Duodenal mucosa (tissue), 2 donors: ENCODE data around the gene NUP153.

ENCODE experiments used
- H3K27ac ChIP-seq: one replicate; pipeline ENCODE4 v1.7.0; 2013; ENCODE audit warnings: low read depth, low read length
- H3K27me3 ChIP-seq, 2 donors: one replicate each; pipeline ENCODE4 v1.7.0; 2013; ENCODE audit warnings: low read length in 2 of 2, control low read depth in 1 of 2; ENCODE audit not compliant: insufficient read depth in 2 of 2, control insufficient read depth in 1 of 2
- H3K36me3 ChIP-seq, 2 donors: one replicate each; pipeline ENCODE4 v1.7.0; 2013; ENCODE audit warnings: low read length in 2 of 2, control low read depth in 1 of 2; ENCODE audit not compliant: insufficient read depth in 2 of 2, control insufficient read depth in 1 of 2
- H3K4me1 ChIP-seq, 2 donors: one replicate each; pipeline ENCODE4 v1.7.0; 2013; ENCODE audit warnings: low read length in 2 of 2, control low read depth in 1 of 2; ENCODE audit not compliant: insufficient read depth in 2 of 2, control insufficient read depth in 1 of 2
- H3K4me3 ChIP-seq, 2 donors: one replicate each; pipeline ENCODE4 v1.7.0; 2013; ENCODE audit warnings: low read length in 2 of 2, low read depth in 1 of 2
- H3K9ac ChIP-seq, 2 donors: one replicate each; pipeline ENCODE4 v1.7.0; 2013; ENCODE audit warnings: low read length in 2 of 2, low read depth in 1 of 2
- H3K9me3 ChIP-seq, 2 donors: one replicate each; pipeline ENCODE4 v1.7.0; 2013; ENCODE audit warnings: low read length in 2 of 2, control low read depth in 1 of 2; ENCODE audit not compliant: control insufficient read depth in 1 of 2

The NUP153 gene

GRCh38 chr6:17574866-17575560 is 131.7 kb downstream of the NUP153 start:
- H3K4me3 ChIP-seq: no peak overlapping the region
- no peak overlapping the region for H3K27ac ChIP-seq
- no peaks in the 10 kb centered on the region for H3K27me3 ChIP-seq
- H3K4me1 ChIP-seq: no peaks in the 10 kb centered on the region
- H3K9me3 ChIP-seq: peaks cover 7% of the 10 kb centered on the region in 2 donors
- H3K9ac ChIP-seq: no peak overlapping the region
- H3K36me3 ChIP-seq: no peaks in the 10 kb centered on the region

GRCh38 chr6:17565399-17565798 is 141.3 kb downstream of the NUP153 start:
- H3K9me3 ChIP-seq: peaks cover 3% of the 10 kb centered on the region in 2 donors
- H3K27me3 ChIP-seq: no peaks in the 10 kb centered on the region
- H3K4me3 ChIP-seq: no peak overlapping the region
- no peak overlapping the region for H3K9ac ChIP-seq
- H3K27ac ChIP-seq: no peak overlapping the region
- no peaks in the 10 kb centered on the region for H3K36me3 ChIP-seq
- no peaks in the 10 kb centered on the region for H3K4me1 ChIP-seq
